T47D (cell line): ENCODE results near the gene RNASET2.

ENCODE experiments used
- DNase-seq, 2 experiments: peaks; one replicate each; pipeline versions ENCODE4 v3.0.0 to v3.0.0-alpha.2; 2011 to 2012; ENCODE audit warnings: low read depth in 1 of 2, low spot score in 1 of 2
- JUND ChIP-seq: IDR thresholded peaks from 2 replicates; pipeline ENCODE4 v1.6.1; 2012; ENCODE audit warnings: low read depth
- in situ Hi-C: cut with HindIII; loops from 2 replicates; pipeline ENCODE4 v1.10.0; 2016; ENCODE audit warnings: low sequenced_read_pairs, low pct_unique_long_range_greater_than_20kb

The RNASET2 gene, protein sequence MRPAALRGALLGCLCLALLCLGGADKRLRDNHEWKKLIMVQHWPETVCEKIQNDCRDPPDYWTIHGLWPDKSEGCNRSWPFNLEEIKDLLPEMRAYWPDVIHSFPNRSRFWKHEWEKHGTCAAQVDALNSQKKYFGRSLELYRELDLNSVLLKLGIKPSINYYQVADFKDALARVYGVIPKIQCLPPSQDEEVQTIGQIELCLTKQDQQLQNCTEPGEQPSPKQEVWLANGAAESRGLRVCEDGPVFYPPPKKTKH

DNA sequence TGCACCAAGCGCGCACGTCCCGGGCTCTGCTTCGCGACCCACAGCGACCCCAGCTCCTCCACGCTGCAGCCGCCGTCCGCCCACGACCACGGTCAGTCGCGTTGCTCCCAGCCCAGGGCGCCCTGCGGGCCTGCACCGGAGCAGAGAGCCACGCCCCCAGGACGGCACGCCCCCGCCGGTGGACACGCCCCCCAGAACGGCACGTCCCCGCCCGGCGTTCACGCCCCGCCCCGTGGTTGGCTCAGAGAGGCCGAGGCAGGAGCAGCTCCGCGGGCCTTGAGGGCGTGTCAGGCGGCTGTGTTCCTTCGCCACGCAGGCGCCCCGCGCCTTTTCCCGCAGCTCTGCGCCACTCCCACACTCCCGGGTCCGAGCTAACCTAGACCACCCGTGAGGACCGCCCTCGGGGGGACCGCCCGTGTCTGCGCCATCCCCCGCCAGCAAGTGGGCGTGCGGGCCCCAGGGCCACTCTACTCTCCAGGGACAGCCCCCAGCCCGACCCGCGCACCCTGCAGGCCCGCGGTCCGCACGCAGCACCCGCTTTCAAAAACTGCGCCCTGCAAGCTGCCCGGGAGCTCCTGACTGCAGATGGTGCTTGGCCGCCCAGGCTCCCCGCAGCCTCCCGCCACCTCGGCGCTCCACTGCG, at the start of gene RNASET2:
RNASET2 (minus strand) TSS at position 107 of the 643 bp plus-strand sequence. CDS start 368 bp downstream, outside the sequence.
- DNase-seq, result peak; percentile 77 to 91
- TF ChIP-seq JUND, result no peak
- in situ Hi-C loops, result no loop called here

DNA sequence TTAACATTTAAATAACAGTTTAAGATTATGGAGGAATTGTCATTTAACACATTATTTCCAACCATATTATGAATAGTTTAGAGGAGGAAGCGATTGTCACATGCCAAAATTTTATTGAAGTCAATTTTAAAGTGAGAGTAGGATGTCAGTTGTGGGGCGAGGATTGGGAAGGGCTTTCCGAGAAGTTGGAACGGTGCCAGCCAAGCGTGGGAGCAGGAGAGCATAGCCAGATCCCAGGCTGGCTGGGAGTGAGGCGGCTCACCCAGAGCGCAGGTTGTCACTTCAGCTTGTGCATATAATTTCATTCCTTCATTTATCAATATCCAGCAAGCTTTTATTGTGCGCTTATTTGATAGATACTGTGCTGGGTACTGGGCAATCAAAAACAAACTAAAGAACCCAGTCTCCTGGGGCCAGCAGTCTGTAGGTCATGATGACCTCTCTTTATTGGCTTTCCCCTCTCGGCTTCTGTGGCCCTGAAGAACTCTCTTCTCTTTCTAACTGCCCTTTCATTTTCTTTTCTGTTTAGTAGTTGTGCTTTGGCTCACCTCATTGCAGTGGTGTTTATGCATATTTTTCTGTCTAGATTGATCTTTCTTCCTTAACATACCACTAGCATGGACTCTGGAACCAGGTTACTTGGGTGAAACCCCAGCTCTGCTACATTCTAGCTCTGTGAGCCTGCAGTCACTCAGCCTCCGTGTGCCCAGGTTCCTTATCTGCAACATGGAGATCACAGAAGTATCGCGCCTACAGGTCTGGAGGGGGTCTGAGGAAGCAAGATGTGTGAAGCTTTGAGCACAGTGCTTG, 49.2 kb upstream of the RNASET2 start:
- TF ChIP-seq JUND, result no peak
- peak in 1 of 2 experiments; percentile 18 for DNase-seq
- in situ Hi-C loops, result no loop called here

DNA sequence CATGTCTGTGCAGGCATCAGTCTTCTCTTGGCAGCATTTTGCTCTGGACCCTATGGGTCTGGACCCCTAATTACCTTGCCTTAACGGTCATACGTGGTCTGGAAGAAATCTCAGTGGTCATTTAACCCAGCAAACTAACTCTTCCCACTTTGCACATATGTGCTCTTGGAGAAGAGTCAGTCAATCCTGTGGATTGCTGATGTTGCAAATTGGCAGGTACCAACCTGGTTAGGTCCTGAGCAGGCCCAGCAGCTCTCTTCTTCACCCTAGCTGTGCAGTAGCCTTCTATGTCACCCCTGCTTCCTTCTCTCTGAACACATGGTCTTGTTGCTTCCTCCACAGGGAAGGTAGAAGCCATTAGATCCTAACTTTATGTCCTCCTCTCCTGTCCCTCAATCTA, 44.4 kb upstream of the RNASET2 start:
- DNase-seq, result no peak
- no peak for TF ChIP-seq JUND
- in situ Hi-C loops, result no loop called here

DNA sequence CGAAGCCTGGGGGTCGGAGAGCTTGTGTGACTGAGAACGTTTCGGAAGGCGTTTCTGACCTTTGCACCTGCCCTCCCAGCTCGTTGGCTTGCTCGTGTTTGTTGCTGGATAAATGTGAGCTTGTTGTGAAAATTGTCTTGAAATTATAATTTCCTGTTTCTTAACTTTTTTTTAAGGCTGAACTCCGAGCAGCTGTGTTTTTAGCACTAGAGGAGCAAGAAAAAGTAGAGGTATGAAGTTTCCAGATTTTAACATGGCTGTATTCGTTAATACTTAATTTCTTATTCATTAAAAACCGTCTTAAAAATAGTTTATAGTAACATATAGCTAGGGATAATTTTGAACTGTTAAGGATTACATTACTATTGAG, 43.5 kb upstream of the RNASET2 start:
- DNase-seq, result peak in 1 of 2 experiments; percentile 3
- in situ Hi-C loops, result no loop called here
- no peak for TF ChIP-seq JUND

DNA sequence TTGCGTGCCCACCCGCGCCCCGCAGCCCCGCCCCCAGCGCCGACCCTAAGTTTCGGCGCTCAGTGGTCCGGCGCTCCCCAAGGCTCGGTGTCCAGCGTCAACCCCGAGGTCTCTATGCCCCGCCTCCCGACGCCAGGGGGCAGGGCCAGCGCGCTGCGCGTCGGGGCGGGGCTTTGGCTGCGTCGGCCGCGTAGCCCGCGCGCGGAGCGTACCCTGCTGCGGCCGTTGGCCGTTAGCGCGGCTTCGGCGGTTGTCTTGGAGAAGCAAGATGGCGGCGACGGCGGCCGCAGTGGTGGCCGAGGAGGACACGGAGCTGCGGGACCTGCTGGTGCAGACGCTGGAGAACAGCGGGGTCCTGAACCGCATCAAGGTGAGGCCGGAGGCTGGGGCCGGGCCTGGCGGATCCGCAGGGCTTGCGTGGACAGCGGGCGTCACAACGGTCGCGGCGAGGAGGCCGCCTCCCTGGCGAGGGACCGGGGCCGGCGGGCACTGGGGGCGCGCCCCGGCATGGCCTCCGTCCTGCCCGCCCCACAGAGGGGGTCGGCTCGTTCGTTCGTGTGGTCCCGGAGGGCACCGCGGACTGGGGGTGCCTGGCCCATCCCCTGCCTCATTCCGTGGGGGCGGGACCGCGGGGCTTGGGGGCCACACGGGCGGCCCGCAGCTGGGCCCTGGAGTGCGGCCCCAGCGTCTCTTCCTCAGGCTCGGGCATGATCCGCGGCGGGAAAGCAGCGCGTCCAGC, 43.0 kb upstream of the RNASET2 start, which contains the start of gene CEP43:
CEP43 (plus strand) TSS at position 253 of the 739 bp plus-strand sequence; CDS start at position 269, 16 bp downstream.
- in situ Hi-C loops, result no loop called here
- no peak for TF ChIP-seq JUND
- peak; percentile 69 to 91 for DNase-seq

DNA sequence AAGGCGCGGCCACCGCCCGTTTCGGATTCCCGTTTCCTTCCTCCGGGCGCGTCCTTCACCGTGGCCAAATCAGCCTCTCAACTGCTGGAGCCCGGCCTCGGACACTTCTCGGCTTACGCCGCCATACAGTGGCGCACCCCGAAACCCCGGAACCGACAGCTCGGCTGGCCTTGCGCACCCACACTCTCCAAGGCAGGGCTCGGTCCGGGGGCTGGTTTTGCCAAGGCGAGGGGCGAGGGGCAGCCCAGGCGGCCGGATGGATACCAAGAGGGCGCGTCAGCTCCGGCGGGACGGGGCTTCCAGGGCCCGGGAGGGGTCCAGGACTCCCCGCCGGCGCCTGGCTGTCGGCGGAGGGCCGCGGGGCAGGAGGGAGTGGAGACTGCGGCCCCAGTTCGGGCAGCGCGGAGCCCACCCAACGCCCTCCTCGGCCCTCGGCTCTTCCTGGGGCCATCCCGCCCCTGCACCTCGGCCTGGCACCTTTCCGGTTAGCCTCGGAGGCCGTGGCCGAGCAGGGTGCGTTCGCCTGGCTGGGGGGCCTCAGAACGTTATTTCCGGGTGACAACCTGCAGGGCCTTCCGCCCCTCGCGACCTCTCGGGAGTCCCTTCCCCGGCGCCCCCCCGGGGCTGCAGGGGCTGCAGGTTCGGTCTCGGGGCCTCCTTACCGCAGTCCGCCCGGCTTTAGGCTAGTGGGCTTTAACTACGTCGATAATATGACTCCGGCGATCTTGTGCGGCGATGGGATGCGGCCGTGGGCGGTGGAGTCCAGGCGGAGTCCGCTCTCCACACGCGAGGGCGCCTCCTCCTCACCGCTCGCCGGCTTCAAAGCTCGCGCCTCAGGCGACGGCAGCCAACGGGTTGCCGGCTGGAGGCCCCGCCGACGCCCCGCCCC, 42.1 kb upstream of the RNASET2 start:
- in situ Hi-C loops, result no loop called here
- DNase-seq, result no peak
- no peak for TF ChIP-seq JUND

DNA sequence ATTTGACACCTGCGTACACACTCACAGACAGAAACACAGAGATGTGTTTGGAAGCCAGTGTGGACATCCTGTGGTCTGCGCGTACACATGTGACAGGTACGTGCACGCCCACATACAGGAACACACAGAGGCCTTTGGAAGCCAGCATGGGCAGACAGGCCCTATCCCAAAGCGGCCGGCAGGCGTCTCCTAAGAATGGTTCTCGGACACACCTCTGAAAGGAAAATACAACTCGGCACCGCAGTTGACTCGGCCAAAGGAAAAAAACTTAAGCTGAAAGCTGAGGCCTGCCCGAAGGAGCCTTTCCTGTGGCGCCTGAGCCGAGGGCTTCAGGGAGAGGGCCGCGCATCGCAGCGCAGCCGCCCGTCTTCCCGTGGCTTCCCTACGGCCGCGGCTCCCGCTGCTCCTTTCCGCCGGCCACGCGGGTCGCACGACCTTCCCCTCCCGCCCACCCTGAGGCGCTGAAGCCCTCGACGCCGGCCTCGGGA, 41.5 kb upstream of the RNASET2 start:
- in situ Hi-C loops, result no loop called here
- no peak for TF ChIP-seq JUND
- peak; percentile 44 to 86 for DNase-seq

DNA sequence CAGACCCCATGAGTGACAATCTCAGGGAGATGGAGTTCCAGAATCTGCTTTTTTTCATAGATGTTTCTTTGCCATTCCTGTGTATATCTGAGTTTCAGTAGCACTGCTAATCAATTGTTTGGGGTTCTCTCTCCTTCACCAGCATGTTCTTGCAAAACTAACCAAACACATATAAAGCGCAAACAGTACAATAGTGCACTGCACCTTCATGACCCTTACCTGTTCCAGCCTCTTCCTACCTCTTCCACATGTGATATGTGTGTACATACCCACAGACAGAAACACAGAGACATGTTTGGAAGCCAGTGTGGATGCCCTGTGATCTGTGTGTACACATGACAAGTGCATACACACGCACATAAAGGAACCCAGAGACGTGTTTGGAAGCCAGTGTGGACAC, 41.0 kb upstream of the RNASET2 start:
- no peak for TF ChIP-seq JUND
- in situ Hi-C loops, result no loop called here
- DNase-seq, result no peak

DNA sequence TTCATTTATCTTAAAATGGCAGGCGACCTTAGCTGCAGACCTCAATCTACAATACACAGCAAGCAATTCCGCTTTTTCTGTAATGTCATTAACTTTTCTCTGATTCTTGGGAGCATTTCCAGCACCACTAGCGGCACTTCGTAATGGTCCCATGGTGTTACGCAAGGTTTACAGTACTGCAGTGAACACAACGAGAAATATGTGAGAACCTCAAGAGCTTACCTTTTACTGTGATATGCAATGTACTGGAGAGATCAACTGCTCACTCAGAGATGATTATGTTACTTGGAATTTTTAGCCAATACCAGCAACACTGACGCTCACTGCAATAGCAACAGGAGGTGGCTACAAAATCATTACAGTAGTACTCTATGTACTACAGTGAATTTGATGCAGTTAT, 40.1 kb upstream of the RNASET2 start:
- in situ Hi-C loops, result no loop called here
- no peak for DNase-seq
- TF ChIP-seq JUND, result no peak

DNA sequence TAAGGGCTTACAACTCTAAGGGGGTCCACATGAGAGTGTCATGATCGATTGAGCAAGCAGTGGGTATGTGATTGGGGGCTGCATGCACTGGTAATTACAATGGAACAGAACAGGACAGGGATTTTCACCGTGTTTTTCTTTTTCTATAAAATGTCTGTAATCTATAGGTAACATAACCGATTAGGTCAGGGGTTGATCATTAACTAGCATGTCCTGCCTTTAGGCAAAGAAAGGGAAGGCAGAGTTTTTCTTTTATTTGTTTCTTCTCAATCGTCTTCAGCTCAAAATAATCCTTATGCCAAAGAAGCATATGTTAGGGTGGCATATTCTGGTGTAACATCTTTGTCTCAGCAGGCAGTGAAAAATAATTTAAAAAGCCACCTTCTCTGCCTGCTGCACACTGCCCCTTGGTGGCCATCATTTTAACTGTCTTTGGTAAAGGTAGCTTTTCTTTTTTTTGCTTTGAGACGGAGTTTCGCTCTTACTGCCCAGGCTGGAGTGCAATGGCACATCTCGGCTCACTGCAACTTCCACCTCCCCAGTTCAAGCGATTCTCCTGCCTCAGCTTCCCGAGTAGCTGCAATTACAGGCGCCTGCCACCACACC, 33.2 kb upstream of the RNASET2 start:
- no peak for TF ChIP-seq JUND
- in situ Hi-C loops, result no loop called here
- peak in 1 of 2 experiments; percentile 35 for DNase-seq

DNA sequence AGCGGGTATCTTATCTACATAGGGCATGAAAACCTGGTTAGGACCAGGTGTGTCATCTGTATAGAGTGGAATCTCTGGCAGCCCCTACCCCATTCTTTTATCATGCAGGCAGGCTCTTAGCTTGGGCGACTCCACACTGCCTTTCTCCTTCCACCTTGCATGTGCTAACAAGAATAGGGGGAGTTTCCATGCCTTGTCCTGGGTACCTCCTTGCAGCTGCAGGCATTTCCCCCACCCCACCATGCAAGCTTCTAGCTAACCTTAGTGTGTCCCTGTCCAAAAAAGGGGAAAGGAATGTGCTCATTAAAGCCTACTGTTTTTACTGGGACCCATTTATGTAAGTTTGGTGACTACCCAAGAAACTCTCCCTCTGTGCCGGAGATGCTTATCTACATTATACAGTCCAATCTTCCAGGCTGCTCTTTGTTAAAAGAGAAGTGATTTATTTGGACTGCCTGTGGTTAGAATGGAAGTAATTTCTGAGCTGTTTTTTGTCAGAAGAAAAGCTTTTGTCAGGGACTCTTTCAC, 32.4 kb upstream of the RNASET2 start:
- in situ Hi-C loops, result no loop called here
- DNase-seq, result no peak
- TF ChIP-seq JUND, result no peak
